Stimulated activated CD4-positive, alpha-beta T cell treated with anti-CD3 and anti-CD28 coated beads, Interleukin-2, amount 100 ng/mL, for 24 hours (primary cell): Measurements from ENCODE around the gene SV2B.

Experiments
- DNase-seq, 2 donors: peaks; one replicate each; pipeline ENCODE4 v3.0.0-alpha.2; 2020

Gene SV2B

GRCh38 chr15:91142946-91143345 is 42.9 kb downstream of the SV2B start:
- DNase-seq: no peak

DNA sequence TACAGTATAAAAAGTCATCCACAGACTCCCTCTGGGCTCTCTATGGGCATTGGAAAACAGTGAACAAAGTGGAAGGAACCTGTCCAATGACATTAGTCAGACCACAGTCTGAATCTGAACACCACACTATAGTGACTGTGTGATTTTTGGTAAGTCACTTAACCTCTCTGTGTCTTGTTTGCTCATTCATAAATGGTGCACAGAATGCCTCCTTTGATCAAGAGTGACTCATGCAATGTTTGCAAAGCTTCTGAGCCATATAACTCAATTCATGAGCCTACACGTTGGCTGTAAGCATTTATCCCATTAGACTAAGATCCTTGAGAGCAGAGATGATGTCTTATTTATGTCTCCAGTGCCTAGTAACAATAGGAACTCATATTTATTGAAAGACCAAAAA is 46.7 kb downstream of the SV2B start:
- DNase-seq: no peak

DNA sequence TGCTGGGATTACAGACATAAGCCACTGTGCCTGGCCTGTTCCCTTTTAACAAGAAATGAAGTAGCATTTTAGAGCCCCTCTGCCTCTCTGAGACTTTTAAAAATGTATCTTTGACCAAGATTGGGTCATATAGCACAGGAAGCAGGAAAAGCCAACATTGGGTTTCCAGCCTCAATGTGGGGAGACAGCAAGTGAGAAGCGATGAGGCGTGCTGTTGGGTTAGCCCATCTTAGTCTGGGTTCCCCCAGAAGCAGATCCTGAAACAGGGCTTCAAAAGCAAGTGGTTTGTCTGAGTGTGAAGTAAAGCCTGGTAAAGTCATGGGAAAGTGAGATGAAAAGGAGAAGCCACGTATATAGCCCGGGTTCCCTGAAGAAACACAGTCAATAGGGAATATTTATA is 48.2 kb downstream of the SV2B start:
- DNase-seq: no peak

GRCh38 chr15:91150502-91151160 is 50.6 kb downstream of the SV2B start:
- DNase-seq: no peak

- no peak for DNase-seq
These were observed 51.9 kb downstream of the SV2B start for GRCh38 chr15:91151781-91152563.

DNA sequence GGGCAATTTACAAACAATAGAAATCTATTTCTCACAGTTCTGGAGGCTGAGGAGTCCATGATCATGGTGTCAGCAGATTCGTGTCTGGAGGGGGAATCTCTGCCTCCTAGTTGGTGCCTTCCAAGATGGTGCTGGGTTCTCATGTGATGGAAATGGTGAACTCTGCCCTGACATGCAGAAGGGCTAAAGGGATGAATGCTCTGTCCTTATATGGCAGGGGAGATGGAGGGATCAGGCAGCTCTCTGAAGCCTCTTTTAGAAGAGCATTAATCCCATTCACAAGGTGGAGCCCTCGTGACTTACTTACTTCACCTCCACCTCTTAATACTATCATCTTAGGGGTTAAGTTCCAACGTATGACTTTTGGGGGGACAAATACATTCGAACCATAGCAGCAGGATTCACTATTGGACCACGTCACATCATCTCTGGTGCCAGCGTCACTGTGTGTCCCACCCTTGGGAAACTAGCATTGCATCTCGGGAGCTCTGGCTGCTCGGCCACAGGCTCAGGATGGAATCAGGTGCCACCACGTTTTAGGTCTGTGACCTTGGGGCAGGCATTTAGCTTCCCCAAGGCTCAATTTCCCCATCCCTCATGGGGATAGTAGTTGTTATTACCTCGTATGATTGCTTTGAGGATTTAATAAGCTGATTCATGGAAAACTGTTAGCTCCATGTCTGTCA is 53.0 kb downstream of the SV2B start:
- no peak for DNase-seq

DNA sequence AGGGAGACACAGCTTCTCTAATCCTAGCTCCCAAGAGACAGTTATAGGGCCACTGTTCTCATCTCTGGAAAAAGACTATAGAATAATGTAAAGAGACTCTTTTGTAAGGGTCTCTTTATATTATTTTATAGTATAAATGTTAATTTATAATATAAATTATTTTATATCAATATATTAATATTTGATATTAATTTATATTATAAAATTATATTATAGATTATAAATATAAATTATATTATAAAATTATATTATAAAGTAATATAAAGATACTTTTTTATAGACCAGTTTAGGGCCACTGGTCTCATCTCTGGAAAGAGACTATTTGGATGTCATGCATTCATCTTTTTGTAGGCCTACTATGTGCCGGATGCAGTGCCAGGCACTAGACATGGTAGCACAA is 53.9 kb downstream of the SV2B start:
- DNase-seq: no peak

DNA sequence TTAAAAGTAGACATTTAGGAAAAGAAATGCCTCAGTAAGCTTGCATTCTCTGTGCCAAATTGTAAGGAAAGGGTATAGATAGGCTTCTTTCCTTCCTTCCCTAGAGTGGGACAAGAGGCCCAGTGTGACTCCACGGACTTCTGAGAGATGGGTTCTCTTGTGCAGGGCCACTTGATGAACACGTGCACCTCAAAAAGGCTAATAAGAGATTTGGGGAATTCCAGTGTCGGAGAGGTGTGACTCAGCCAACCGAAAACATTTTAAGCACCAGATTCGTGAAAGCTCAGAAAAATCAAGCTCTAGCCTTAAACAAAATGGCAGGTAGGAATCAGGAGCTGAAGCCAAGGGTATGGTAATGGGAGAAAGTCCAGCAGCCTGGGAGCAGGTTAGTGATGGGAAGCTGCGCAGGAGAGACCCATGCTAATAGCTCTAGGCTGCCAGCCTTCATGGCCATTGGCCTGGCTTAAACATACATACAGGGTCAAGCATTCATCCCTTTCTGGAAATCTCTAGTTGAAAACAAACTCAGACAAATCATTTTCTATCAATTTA is 56.2 kb downstream of the SV2B start:
- no peak for DNase-seq

GRCh38 chr15:91158415-91159394 is 58.6 kb downstream of the SV2B start:
- DNase-seq: no peak

DNA sequence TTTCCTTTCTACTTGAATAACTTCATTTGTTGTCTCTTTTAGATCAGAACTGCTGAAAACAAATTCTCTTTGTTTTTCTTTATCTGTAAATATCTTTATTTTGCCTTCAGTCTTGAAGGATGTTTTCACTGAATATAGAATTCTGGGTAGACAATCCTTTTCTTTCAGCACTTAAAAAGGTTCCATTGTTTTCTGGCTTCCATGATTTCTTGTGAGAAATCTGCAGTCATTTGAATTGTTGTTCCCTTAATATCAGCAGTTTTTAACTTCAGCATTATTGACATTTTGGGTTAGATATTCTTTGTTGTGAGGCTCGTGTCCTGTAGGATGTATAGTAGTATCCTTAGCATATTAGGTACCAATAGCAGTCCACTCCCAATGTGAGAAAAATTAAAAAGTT is 65.8 kb downstream of the SV2B start:
- DNase-seq: no peak

DNA sequence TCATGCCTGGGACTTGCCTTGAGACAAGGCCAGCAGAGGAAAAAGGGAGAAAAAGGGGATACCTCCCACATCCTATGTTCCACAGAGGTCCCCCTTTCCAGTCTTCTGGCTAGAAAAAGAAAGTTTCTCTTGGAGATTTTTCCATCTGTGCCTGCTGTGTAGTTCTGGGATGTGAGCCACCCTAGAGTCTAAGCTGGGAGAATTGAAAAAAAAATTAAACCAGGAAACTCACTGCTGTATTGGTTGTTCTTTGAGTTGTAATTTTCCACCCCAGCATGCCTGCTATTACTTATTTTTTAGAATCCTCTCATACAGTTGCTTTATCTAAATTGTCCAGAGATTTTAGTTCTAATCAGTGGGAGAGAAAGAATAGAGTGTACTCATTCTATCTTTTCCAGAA is 68.4 kb downstream of the SV2B start:
- no peak for DNase-seq

DNA sequence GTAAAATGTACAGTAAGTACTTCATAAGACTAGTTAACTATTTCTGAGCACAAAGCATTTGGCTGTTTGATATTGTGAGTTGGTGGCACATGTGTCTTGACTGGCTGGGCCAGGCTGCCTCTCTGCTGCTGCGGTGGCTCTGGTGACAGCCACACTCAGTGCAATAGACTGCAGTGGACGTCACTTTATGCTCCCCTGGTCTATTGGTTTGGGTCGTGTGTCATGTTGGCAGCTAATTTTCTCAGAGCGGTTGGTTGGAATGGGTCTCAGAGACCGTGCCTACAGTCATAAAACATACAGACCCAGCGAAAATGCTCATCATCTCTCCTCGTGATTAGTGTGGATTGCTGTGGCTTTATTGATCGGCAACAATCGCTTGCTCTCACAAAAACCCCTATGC is 71.3 kb downstream of the SV2B start:
- no peak for DNase-seq

- DNase-seq: no peak
These were observed 82.0 kb downstream of the SV2B start for GRCh38 chr15:91182101-91182500.

DNA sequence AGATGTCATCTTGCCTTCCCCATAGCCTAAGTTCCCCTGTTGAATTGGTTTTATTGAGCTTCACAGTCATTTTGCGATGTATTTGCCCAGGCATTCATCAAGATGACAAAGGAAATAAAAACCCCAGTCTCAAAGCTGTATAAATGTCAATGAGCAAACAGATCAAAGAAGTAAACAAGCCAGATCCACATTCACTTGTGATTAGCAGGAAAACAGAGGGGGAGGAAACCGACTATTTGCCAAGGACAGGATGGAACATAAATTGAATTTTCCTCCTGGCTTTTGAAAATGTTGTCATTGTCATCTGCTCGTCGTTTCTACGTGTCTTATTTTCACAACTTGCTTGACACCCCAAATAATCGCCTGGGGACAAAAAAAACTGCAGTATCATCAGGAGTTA is 83.5 kb downstream of the SV2B start:
- DNase-seq: no peak

DNA sequence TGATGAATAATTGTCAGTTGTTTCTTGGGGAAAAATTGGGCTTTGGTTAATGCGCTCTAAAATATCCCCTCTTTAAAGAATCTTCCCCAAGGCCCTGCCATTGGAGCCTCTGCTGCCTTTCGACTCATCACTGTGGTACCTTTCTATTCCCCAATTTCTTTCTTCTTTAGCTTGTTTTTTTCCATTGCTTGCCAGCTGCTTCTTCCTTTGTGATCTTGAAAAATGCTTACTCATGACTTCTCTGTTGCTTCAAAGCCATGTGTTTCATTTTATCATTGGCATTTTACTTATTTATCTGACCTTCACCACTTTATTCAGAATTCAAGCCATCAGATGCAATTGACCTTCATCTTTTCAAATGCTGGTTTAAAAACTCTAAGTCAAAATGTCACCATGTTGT is 84.4 kb downstream of the SV2B start:
- DNase-seq: no peak

GRCh38 chr15:91186904-91187656 is 87.0 kb downstream of the SV2B start:
- no peak for DNase-seq

GRCh38 chr15:91192285-91192684 is 92.2 kb downstream of the SV2B start:
- DNase-seq: no peak

DNA sequence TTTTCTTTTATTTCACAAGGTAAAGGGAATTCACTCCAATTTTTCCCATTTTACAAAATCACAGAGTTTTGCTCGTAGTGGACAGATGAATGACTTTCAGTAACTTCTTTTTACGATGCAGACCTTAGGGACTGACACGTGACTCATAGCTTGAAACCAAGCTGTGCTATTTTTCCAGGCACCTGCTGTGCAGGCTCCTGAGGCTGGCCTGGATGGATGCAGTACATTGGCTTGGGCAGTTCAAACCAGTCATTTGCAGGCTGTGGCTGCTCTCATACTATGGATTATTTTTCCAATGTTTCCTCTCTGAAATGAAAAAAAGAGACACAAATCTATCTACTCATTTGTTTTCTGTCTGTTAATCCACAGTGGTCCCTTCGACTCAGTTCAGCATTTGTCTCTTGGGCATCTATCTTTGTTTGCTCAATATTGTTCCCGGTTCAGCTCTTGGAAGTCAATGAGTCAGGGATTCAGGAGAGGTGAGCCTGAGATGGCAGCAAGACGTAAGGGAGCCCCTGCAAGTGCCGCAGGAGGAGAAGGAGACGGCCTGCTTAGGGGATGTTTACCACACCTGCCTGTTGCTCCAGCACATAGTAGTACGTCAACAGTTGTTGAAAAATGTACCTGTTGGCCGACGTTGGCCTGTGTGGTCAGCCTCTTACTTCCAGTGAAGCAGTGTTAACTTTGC is 92.8 kb downstream of the SV2B start:
- DNase-seq: no peak

DNA sequence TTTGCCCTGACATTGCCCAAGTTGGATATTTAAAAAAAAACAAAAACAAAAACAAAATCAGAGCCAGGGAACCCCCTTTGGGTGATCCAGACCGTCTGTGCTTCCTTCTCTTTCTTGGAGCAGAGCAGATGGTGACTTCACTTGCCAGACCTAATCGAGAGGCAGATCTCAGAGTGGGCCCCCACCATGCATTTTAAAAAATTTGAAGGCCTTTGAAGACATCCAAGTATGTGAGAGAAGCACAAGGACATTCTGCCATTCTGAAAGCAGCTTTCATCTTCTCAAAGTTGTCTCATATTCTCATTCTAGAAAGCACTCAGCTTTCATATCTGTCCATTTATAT is 93.3 kb downstream of the SV2B start:
- DNase-seq: no peak

- DNase-seq: no peak
These were observed 96.1 kb downstream of the SV2B start for GRCh38 chr15:91196127-91196526.

DNA sequence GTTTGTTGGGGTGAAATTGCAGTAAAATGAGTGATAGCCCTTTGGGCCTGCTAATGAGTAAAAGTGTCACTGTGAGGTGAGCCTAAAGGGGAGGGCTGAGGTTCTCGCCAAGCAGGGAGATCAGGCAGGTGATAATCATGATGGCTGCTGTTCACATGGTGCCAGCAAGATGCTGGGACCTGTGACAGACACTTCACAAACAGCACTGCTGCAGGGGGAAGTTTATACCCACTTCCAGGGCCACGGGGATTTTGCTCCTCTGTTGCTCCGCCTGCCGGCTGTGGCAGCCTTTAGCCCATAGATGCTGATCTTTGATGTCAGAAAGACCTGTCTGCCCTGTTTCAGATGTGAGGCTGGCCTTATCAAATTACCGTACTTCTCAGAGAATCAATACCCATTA is 96.7 kb downstream of the SV2B start:
- DNase-seq: no peak
